ENCODE results near the gene NID2. TPM values are rescaled to one million over a fixed set of nuclear protein-coding genes. Genes with fewer than 3 reads are reported as not detected.
A peak's percentile ranks its signal among the peaks of the same experiment; 100 is the strongest.

Gene NID2
- total RNA-seq, 1 donor from 2014 or later = 24.7 TPM

DNA sequence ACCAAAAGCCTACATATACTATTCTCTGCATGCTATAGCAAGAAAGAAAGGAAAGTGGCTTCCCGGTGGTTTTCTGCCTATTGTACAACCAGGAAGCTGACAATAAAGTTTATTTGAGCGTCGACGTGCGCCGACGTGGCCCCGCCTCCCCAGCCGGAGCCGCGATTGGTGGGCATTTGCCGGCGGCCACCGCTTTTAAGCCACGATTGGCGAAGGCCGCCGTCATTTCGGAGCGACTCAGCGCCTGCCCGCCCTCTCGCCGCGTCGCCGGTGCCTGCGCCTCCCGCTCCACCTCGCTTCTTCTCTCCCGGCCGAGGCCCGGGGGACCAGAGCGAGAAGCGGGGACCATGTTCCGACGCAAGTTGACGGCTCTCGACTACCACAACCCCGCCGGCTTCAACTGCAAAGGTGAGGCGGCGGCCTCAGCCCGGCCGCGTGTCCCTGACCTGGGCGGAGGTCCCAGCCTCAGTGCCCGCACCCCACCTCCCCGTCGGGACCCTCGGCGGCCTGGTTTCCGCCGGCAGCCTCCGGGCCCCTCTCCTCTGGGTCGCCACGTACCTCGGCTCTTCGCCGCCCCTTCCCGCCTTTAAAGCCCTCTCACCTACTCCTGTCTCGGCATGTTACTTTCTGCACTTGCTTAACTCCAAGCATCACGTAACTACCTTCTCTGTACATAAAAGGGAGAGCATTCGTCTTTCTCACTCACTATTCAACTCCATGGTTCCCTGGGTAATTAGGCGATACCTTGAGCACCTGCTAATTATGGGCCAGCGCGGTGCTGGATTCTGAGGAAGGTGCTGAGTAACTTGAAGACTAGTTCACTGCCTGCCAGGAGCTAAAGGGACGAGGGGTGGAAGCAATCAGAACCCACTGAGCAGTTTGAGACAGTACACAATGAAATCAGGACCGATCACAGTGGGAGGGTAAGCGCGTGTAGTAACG, 79.3 kb downstream of the NID2 start, which contains the start of gene RTRAF:
Gene RTRAF (plus strand): TSS at position 254 of the 942 bp plus-strand sequence. CDS start 94 bp downstream, at position 348.
- peaks cover 12% of the 10 kb centered on the region for H3K4me1 Mint-ChIP-seq
- peak within 1 kb of the TSS; percentile 84 for H3K4me2 ChIP-seq
- peak within 1 kb of the TSS; percentile 89 for H3K27ac Mint-ChIP-seq
- H3K4me1 ChIP-seq = peaks cover 12% of the 10 kb centered on the region
- peak within 1 kb of the TSS; percentile 35 for H3K27ac ChIP-seq
- peaks cover 5% of the 10 kb centered on the region for H3K36me3 Mint-ChIP-seq
- H3K9me3 Mint-ChIP-seq = no peaks in the 10 kb centered on the region
- H3K9me3 ChIP-seq (ENCODE audit: low read depth) = no peaks in the 10 kb centered on the region
- H3K4me3 ChIP-seq = peak within 1 kb of the TSS; percentile 93
- H4K20me1 ChIP-seq (ENCODE audit: low read depth) = peaks cover 26% of the 10 kb centered on the region
- H3K79me2 ChIP-seq (ENCODE audit: low read depth) = peaks cover 52% of the 10 kb centered on the region
- H3K4me3 Mint-ChIP-seq = peak within 1 kb of the TSS; percentile 99
- DNase-seq (ENCODE audit: low spot score) = peak; percentile 94
- H3F3A ChIP-seq (ENCODE audit: low read depth) = peaks cover 15% of the 10 kb centered on the region
- no peaks in the 10 kb centered on the region for H3K27me3 Mint-ChIP-seq (ENCODE audit: insufficient read depth, low read depth)
- peaks cover 25% of the 10 kb centered on the region for H3K36me3 ChIP-seq
- H3K27me3 ChIP-seq = no peaks in the 10 kb centered on the region
- peak within 1 kb of the TSS; percentile 89 for H2AFZ ChIP-seq (replicated peaks)
- H3K9ac ChIP-seq = peak within 1 kb of the TSS; percentile 93
- no peak for TF ChIP-seq EZH2phosphoT487 (IDR thresholded peaks at IDR 0.05)
- TF ChIP-seq EZH2 (IDR thresholded peaks at IDR 0.05) = peak; percentile 14

- H3K4me1 ChIP-seq = peaks cover 12% of the 10 kb centered on the region
- H3K9me3 ChIP-seq (ENCODE audit: low read depth) = no peaks in the 10 kb centered on the region
- H3K4me3 ChIP-seq = no peak overlapping the region
- H3K4me3 Mint-ChIP-seq = peak overlapping the region; percentile 99
- no peaks in the 10 kb centered on the region for H3K9me3 Mint-ChIP-seq
- H3K4me2 ChIP-seq = peak overlapping the region; percentile 84
- H2AFZ ChIP-seq (replicated peaks) = peak overlapping the region; percentile 89
- no peak overlapping the region for H3K27ac ChIP-seq
- peaks cover 39% of the 10 kb centered on the region for H3K79me2 ChIP-seq (ENCODE audit: low read depth)
- H3K9ac ChIP-seq = no peak overlapping the region
- peaks cover 17% of the 10 kb centered on the region for H3K36me3 ChIP-seq
- H3K36me3 Mint-ChIP-seq = peaks cover 2% of the 10 kb centered on the region
- H3K4me1 Mint-ChIP-seq = peaks cover 12% of the 10 kb centered on the region
- peaks cover 5% of the 10 kb centered on the region for H3F3A ChIP-seq (ENCODE audit: low read depth)
- TF ChIP-seq EZH2phosphoT487 (IDR thresholded peaks at IDR 0.05) (no peak), EZH2 (IDR thresholded peaks at IDR 0.05) (no peak)
- TF ChIP-seq, protein P1, sequence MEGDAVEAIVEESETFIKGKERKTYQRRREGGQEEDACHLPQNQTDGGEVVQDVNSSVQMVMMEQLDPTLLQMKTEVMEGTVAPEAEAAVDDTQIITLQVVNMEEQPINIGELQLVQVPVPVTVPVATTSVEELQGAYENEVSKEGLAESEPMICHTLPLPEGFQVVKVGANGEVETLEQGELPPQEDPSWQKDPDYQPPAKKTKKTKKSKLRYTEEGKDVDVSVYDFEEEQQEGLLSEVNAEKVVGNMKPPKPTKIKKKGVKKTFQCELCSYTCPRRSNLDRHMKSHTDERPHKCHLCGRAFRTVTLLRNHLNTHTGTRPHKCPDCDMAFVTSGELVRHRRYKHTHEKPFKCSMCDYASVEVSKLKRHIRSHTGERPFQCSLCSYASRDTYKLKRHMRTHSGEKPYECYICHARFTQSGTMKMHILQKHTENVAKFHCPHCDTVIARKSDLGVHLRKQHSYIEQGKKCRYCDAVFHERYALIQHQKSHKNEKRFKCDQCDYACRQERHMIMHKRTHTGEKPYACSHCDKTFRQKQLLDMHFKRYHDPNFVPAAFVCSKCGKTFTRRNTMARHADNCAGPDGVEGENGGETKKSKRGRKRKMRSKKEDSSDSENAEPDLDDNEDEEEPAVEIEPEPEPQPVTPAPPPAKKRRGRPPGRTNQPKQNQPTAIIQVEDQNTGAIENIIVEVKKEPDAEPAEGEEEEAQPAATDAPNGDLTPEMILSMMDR (IDR thresholded peaks at IDR 0.05) = no peak
- peaks cover 1% of the 10 kb centered on the region for H3K27me3 Mint-ChIP-seq (ENCODE audit: insufficient read depth, low read depth)
- H3K27ac Mint-ChIP-seq = no peak overlapping the region
- DNase-seq (ENCODE audit: low spot score) = no peak
- H3K27me3 ChIP-seq = no peaks in the 10 kb centered on the region
- peaks cover 13% of the 10 kb centered on the region for H4K20me1 ChIP-seq (ENCODE audit: low read depth)
Measured at GRCh38 chr14:51988221-51988620, 80.6 kb downstream of the NID2 start.

- no peak overlapping the region for H2AFZ ChIP-seq (replicated peaks)
Measured at GRCh38 chr14:51981218-51981854, 87.5 kb downstream of the NID2 start.

More at GRCh38 chr14:51981218-51981854, 87.5 kb downstream of the NID2 start:
- Histone ChIP-seq H3F3A (ENCODE audit: low read depth) (no peaks in the 10 kb centered on the region), H3K36me3 (no peaks in the 10 kb centered on the region), H4K20me1 (ENCODE audit: low read depth) (no peaks in the 10 kb centered on the region), H3K27me3 (no peaks in the 10 kb centered on the region), H3K4me3 (no peak overlapping the region), H3K4me2 (no peak overlapping the region), H3K79me2 (ENCODE audit: low read depth) (no peaks in the 10 kb centered on the region), H3K9ac (no peak overlapping the region), H3K27ac (no peak overlapping the region), H3K4me1 (no peaks in the 10 kb centered on the region), H3K9me3 (ENCODE audit: low read depth) (no peaks in the 10 kb centered on the region)
- no peaks in the 10 kb centered on the region for H3K4me1 Mint-ChIP-seq
- no peak for DNase-seq (ENCODE audit: low spot score)
- no peaks in the 10 kb centered on the region for H3K9me3 Mint-ChIP-seq
- TF ChIP-seq, protein P1 (IDR thresholded peaks at IDR 0.05) = no peak
- TF ChIP-seq EZH2 (IDR thresholded peaks at IDR 0.05) = no peak
- TF ChIP-seq EZH2phosphoT487 (IDR thresholded peaks at IDR 0.05) = no peak
- no peaks in the 10 kb centered on the region for H3K36me3 Mint-ChIP-seq
- peaks cover 10% of the 10 kb centered on the region for H3K27me3 Mint-ChIP-seq (ENCODE audit: insufficient read depth, low read depth)
- no peak overlapping the region for H3K27ac Mint-ChIP-seq
- H3K4me3 Mint-ChIP-seq = no peak overlapping the region
